Kidney glomerular epithelial cell (primary cell): ENCODE data around the gene SLC6A6.
"Not testable (repeated sequence)": the region's sequence is repeated elsewhere in the genome, so short reads cannot be mapped to it uniquely, and the experiment has no call there.

Experiments used
- DNase-seq: peaks from one replicate; lab custom pipeline; 2025; lab: John Stamatoyannopoulos, UW

The SLC6A6 gene

GRCh38 chr3:14398797-14399106 is 3.7 kb upstream of the SLC6A6 start:
- no peak for DNase-seq

- DNase-seq: no peak
Observed at GRCh38 chr3:14401692-14402303, 608 bp upstream of the SLC6A6 start.

GRCh38 chr3:14403619-14404155 is 1.3 kb downstream of the SLC6A6 start:
- DNase-seq: no peak

- no peak for DNase-seq
Observed at GRCh38 chr3:14404186-14404585, 1.8 kb downstream of the SLC6A6 start.

- DNase-seq: no peak
Observed at GRCh38 chr3:14404631-14405359, 2.4 kb downstream of the SLC6A6 start.

GRCh38 chr3:14405360-14406238 is 3.2 kb downstream of the SLC6A6 start:
- peak; percentile 27 for DNase-seq

GRCh38 chr3:14406336-14406735 is 3.9 kb downstream of the SLC6A6 start:
- DNase-seq: peak; percentile 36

- no peak for DNase-seq
Observed at GRCh38 chr3:14406766-14407165, 4.4 kb downstream of the SLC6A6 start.

- DNase-seq: no peak
Observed at GRCh38 chr3:14407203-14407602, 4.8 kb downstream of the SLC6A6 start.

- DNase-seq: not testable (repeated sequence)
Observed at GRCh38 chr3:14409779-14410063, 7.3 kb downstream of the SLC6A6 start.

- no peak for DNase-seq
Observed at GRCh38 chr3:14410106-14410502, 7.7 kb downstream of the SLC6A6 start.

GRCh38 chr3:14410503-14411165 is 8.2 kb downstream of the SLC6A6 start:
- DNase-seq: peak; percentile 74

- no peak for DNase-seq
Observed at GRCh38 chr3:14411166-14411526, 8.7 kb downstream of the SLC6A6 start.

GRCh38 chr3:14411988-14412387 is 9.6 kb downstream of the SLC6A6 start:
- DNase-seq: no peak

- no peak for DNase-seq
Observed at GRCh38 chr3:14412831-14413380, 10.5 kb downstream of the SLC6A6 start.

- DNase-seq: no peak
Observed at GRCh38 chr3:14413381-14414071, 11.1 kb downstream of the SLC6A6 start.

- no peak for DNase-seq
Observed at GRCh38 chr3:14414846-14415464, 12.5 kb downstream of the SLC6A6 start.

- DNase-seq: peak; percentile 54
Observed at GRCh38 chr3:14415501-14415900, 13.1 kb downstream of the SLC6A6 start.

- no peak for DNase-seq
Observed at GRCh38 chr3:14416453-14416852, 14.0 kb downstream of the SLC6A6 start.

GRCh38 chr3:14418296-14419250 is 16.2 kb downstream of the SLC6A6 start:
- DNase-seq: no peak
